Aorta (tissue), 5 donors: ENCODE measurements around the gene ADAT1. TPM values are rescaled to one million over a fixed set of nuclear protein-coding genes. Genes with fewer than 3 reads are reported as not detected.
"Not testable (repeated sequence)": the region's sequence is repeated elsewhere in the genome, so short reads cannot be mapped to it uniquely, and the experiment has no call there.

Experiments used
- ATAC-seq: fragments of 200-7000 bp; cut with Tn5 transposase; one replicate; pipeline ENCODE4 v1.9.1; 2022; ENCODE audit warnings: moderate library complexity; ENCODE audit not compliant: low FRiP score
- DNase-seq, 2 donors: peaks; one replicate each; pipeline ENCODE4 v3.0.0-alpha.2; 2020
- H3K27ac ChIP-seq, 2 donors: one replicate each; pipeline ENCODE4 v1.5.1; 2013; ENCODE audit warnings: low read length in 2 of 2, mild to moderate bottlenecking in 2 of 2, moderate library complexity in 2 of 2, control low read depth in 1 of 2, inconsistent platforms in 1 of 2, low read depth in 1 of 2
- H3K27me3 ChIP-seq, 2 donors: one replicate each; pipeline ENCODE4 v1.6.1; 2013; ENCODE audit warnings: control low read depth in 1 of 2, low read length in 1 of 2, mild to moderate bottlenecking in 1 of 2, moderate library complexity in 1 of 2; ENCODE audit not compliant: insufficient read depth in 2 of 2, control insufficient read depth in 1 of 2
- H3K36me3 ChIP-seq, 2 donors: one replicate each; pipeline ENCODE4 v1.6.1; 2013; ENCODE audit warnings: control low read depth in 1 of 2, low read length in 1 of 2, mild to moderate bottlenecking in 1 of 2; ENCODE audit not compliant: insufficient read depth in 2 of 2, control insufficient read depth in 1 of 2
- H3K4me1 ChIP-seq, 2 donors: one replicate each; pipeline ENCODE4 v1.6.1; 2013; ENCODE audit warnings: low read length in 2 of 2, control low read depth in 1 of 2, mild to moderate bottlenecking in 1 of 2, moderate library complexity in 1 of 2; ENCODE audit not compliant: insufficient read depth in 2 of 2, control insufficient read depth in 1 of 2
- H3K4me3 ChIP-seq, 2 donors: one replicate each; pipeline ENCODE4 v1.5.1; 2013; ENCODE audit warnings: low read length in 2 of 2, control low read depth in 1 of 2, mild to moderate bottlenecking in 1 of 2
- H3K9me3 ChIP-seq: one replicate; pipeline ENCODE4 v1.6.1; 2013; ENCODE audit warnings: mild to moderate bottlenecking, low read length; ENCODE audit not compliant: control insufficient read depth
- WGBS, 2 donors: extraction: QIAGEN DNeasy Blood & Tissue Kit; methylation state at CpG; one replicate each; pipeline ENCODE4 v1.1.7; 2013; 5-methylcytosine and 5-hydroxymethylcytosine counted together
- intact Hi-C, 2 donors: fragments of 100-400 bp; cut with DNase I; formaldehyde crosslinking; loops; one replicate each; pipeline versions ENCODE4 v1.14.2 to v1.15.0; 2022
- polyA plus RNA-seq, 2 donors: library from polyadenylated mRNA; stranded (reverse); fragments of 200-250 nt; gene quantifications; one replicate each; pipeline ENCODE4 v1.2.3, GENCODE V29; 2013
- total RNA-seq, 2 donors: library from RNA; stranded (reverse); fragmentation: NEBNext Ultra II Directional; extraction: Animal tissue kit (Norgen Biotek cat#: 25700); gene quantifications; one replicate each; pipeline ENCODE4 v1.2.1, GENCODE V29; 2021
- donor health status: healthy with polysubstance abuse.
- donor health status: Bipolar disorder and iron deficiency.
- donor health status: DM: no; HTN: no; CAD: no.
- donor health status: DM: no; HTN: no; CAD: no.
- donor health status: DM: yes; HTN: yes; CAD: no.

Gene ADAT1
- total and polyA plus RNA-seq, 4 donors = 7.5 to 44.0 (median 22.3) TPM

GRCh38 chr16:75591927-75592326, 31.2 kb downstream of the ADAT1 start:
- H3K36me3 ChIP-seq, H3K4me3 ChIP-seq, H3K27ac ChIP-seq, DNase-seq, ATAC-seq, H3K4me1 ChIP-seq, H3K9me3 ChIP-seq, H3K27me3 ChIP-seq: not testable (repeated sequence)
- intact Hi-C loops = loop anchor here in 1 of 2 donors (1.0 kb wide), 1 partner anchor 20 kb away; no protein-coding TSS in a partner anchor
- WGBS, 2 donors = 3 to 7% methylated on average over 7 of the region's 9 CpGs

- Histone ChIP-seq H3K4me1 (no peaks in the 10 kb centered on the region), H3K9me3 (no peaks in the 10 kb centered on the region), H3K4me3 (no peak overlapping the region), H3K27me3 (no peaks in the 10 kb centered on the region), H3K27ac (peak overlapping the region; percentile 94 to 98), H3K36me3 (no peaks in the 10 kb centered on the region)
- intact Hi-C loops = loop anchor here in 1 of 2 donors (1.0 kb wide), 1 partner anchor 19 kb away; no protein-coding TSS in a partner anchor
- 3 to 4% methylated on average over 8 of the region's 8 CpGs for WGBS, 2 donors
- DNase-seq (peak; percentile 79 to 85), ATAC-seq (peak; percentile 87)
Observed at GRCh38 chr16:75590920-75591843, 31.9 kb downstream of the ADAT1 start.

- ATAC-seq (peak; percentile 78), DNase-seq (peak in 1 of 2 donors; percentile 71)
- Histone ChIP-seq H3K9me3 (no peaks in the 10 kb centered on the region), H3K27me3 (no peaks in the 10 kb centered on the region), H3K4me3 (no peak overlapping the region), H3K27ac (peak overlapping the region in 1 of 2 donors; percentile 87), H3K36me3 (peaks cover 0 to 2% of the 10 kb centered on the region in 2 donors), H3K4me1 (no peaks in the 10 kb centered on the region)
- intact Hi-C loops = no loop called here
- WGBS, 2 donors = 3 to 7% methylated on average over 3 of the region's 3 CpGs
Observed at GRCh38 chr16:75589306-75589705, 33.8 kb downstream of the ADAT1 start.

GRCh38 chr16:75588716-75589115, 34.4 kb downstream of the ADAT1 start:
- ATAC-seq = no peak

GRCh38 chr16:75584108-75584507, 39.0 kb downstream of the ADAT1 start:
- H3K27me3 ChIP-seq = no peaks in the 10 kb centered on the region
- peaks cover 2% of the 10 kb centered on the region in 2 donors for H3K36me3 ChIP-seq
- WGBS, 2 donors = 69 to 73% methylated on average over 3 of the region's 3 CpGs
- H3K4me1 ChIP-seq = no peaks in the 10 kb centered on the region
- H3K27ac ChIP-seq = no peak overlapping the region
- ATAC-seq (no peak), DNase-seq (no peak)
- H3K9me3 ChIP-seq = no peaks in the 10 kb centered on the region
- intact Hi-C loops = no loop called here
- H3K4me3 ChIP-seq = no peak overlapping the region

More at GRCh38 chr16:75588716-75589115, 34.4 kb downstream of the ADAT1 start:
- 88 to 90% methylated on average over 4 of the region's 4 CpGs for WGBS, 2 donors
- no peak for DNase-seq
- H3K27ac ChIP-seq = peak overlapping the region in 1 of 2 donors; percentile 31
- no peak overlapping the region for H3K4me3 ChIP-seq
- no peaks in the 10 kb centered on the region for H3K27me3 ChIP-seq
- peaks cover 0 to 2% of the 10 kb centered on the region in 2 donors for H3K36me3 ChIP-seq
- no peaks in the 10 kb centered on the region for H3K9me3 ChIP-seq
- no peaks in the 10 kb centered on the region for H3K4me1 ChIP-seq
- intact Hi-C loops = no loop called here

GRCh38 chr16:75579281-75579834, 43.7 kb downstream of the ADAT1 start:
- Histone ChIP-seq H3K4me3 (no peak overlapping the region), H3K4me1 (no peaks in the 10 kb centered on the region), H3K27ac (no peak overlapping the region), H3K9me3 (no peaks in the 10 kb centered on the region), H3K36me3 (peaks cover 2 to 5% of the 10 kb centered on the region in 2 donors), H3K27me3 (no peaks in the 10 kb centered on the region)
- WGBS, 2 donors = 89 to 93% methylated on average over 7 of the region's 7 CpGs
- intact Hi-C loops = no loop called here
- ATAC-seq (no peak), DNase-seq (no peak)

- H3K27me3 ChIP-seq = no peaks in the 10 kb centered on the region
- intact Hi-C loops = no loop called here
- DNase-seq = no peak
- WGBS, 2 donors = 92 to 95% methylated on average over 2 of the region's 2 CpGs
- no peak overlapping the region for H3K4me3 ChIP-seq
- H3K27ac ChIP-seq = no peak overlapping the region
- H3K9me3 ChIP-seq = no peaks in the 10 kb centered on the region
- H3K4me1 ChIP-seq = no peaks in the 10 kb centered on the region
- ATAC-seq = no peak
- peaks cover 2 to 5% of the 10 kb centered on the region in 2 donors for H3K36me3 ChIP-seq
Observed at GRCh38 chr16:75578725-75579124, 44.4 kb downstream of the ADAT1 start.

GRCh38 chr16:75578212-75578611, 44.9 kb downstream of the ADAT1 start:
- H3K27me3 ChIP-seq = no peaks in the 10 kb centered on the region
- 90 to 93% methylated on average over 7 of the region's 7 CpGs for WGBS, 2 donors
- intact Hi-C loops = no loop called here
- DNase-seq (no peak), ATAC-seq (no peak)
- no peaks in the 10 kb centered on the region for H3K9me3 ChIP-seq
- no peak overlapping the region for H3K4me3 ChIP-seq
- H3K4me1 ChIP-seq = no peaks in the 10 kb centered on the region
- peaks cover 2 to 5% of the 10 kb centered on the region in 2 donors for H3K36me3 ChIP-seq
- no peak overlapping the region for H3K27ac ChIP-seq
